Ureter (tissue), 1 donor: Measurements from ENCODE around the gene CHST3. TPM values are rescaled to one million over a fixed set of nuclear protein-coding genes. Genes with fewer than 3 reads are reported as not detected.
"Not testable (repeated sequence)": the region's sequence is repeated elsewhere in the genome, so short reads cannot be mapped to it uniquely, and the experiment has no call there.

Source experiments
- DNase-seq: peaks from one replicate; pipeline ENCODE4 v3.0.0-alpha.2; 2020; ENCODE audit warnings: low spot score
- total RNA-seq: library from RNA; stranded (reverse); gene quantifications from one replicate; pipeline ENCODE4 v1.2.4, GENCODE V29; 2023
- donor health status: DM: yes; HTN: yes; CAD: no.

The CHST3 gene
- total RNA-seq, 1 donor from 2014 or later = 13.2 TPM

- no peak for DNase-seq
These were observed 15.6 kb upstream of the CHST3 start for GRCh38 chr10:71948496-71949067.

GRCh38 chr10:71950683-71951082 is 13.5 kb upstream of the CHST3 start:
- no peak for DNase-seq

GRCh38 chr10:71952745-71953144 is 11.4 kb upstream of the CHST3 start:
- no peak for DNase-seq

- DNase-seq = no peak
These were observed 6.5 kb upstream of the CHST3 start for GRCh38 chr10:71957546-71958275.

GRCh38 chr10:71959526-71959925 is 4.7 kb upstream of the CHST3 start:
- DNase-seq = no peak

GRCh38 chr10:71961831-71962230 is 2.4 kb upstream of the CHST3 start:
- DNase-seq = no peak

- no peak for DNase-seq
These were observed 1.3 kb upstream of the CHST3 start for GRCh38 chr10:71962901-71963300.

DNA sequence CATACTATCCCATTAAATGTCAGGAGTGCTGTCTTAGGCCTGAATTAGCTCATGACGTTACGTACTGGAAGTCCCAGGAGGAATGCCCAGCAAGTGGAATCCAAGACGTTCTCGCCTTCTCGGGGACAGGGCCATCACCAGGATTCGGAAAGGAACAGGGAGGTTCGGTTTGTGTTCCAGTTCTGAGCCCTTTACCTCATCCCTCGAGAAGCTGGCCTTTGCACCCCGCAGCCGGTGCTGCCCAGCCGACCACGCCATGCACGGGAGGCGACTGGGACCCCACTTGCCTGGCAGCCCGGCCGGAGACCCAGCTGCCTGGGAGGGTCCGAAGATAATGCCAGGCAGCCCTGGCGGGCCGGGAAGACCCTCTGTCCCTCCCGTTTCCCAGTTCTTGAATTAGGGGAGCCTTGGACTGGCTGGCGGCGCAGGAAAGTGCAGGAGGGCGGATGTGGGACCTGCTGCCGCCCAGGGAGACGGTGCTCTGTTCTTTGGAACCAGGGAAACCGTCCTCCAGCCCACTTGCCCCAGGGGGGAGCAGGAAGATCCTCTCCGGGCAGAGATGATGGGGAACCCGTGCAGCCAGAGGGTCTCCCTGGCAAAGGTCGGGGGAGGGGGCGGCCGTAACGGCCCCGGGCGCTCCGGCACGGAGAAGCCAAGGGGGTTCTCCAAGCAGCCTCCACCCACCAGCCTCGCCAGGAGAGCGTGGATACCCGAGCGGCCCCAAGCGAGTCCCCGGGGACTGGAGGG is 671 bp upstream of the CHST3 start:
- DNase-seq = peak; percentile 68

DNA sequence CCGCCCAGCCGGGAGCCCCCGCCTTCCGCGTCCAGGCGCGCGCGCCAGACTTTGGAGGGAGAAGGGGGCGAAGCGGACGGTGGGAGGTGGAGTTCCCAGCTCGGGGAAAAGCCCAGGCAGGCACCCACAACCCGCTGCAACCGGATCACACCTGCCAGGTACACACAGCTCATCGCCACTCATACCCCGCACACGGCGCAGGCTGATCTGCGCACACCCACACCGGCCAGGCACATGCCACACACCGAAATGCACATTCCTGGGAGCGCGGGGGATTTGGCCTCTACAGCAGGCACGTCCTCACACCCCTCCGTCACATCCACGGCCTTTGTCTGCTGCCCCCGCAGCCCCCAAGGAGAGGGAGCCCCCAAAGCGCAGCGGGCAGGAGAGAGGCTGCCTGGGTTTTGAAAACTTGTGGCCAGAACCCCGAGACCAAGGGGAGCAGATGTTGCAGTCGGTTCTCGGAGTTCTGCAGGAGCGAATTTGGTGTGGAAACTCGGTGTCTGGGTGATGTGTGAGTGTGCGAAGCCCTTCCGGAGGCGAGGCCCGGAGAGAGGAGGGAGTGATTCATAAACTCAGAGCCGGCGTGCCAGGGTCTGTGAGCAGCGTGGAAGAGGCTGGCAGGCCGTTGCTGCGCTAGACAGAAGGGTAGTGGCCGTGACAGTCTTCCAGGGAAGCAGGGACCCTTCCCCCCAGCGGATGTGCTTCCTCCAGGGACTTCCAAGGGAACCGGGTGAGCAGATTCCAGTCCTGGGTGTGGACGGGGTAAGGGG is 734 bp downstream of the CHST3 start:
- peak; percentile 78 for DNase-seq

DNA sequence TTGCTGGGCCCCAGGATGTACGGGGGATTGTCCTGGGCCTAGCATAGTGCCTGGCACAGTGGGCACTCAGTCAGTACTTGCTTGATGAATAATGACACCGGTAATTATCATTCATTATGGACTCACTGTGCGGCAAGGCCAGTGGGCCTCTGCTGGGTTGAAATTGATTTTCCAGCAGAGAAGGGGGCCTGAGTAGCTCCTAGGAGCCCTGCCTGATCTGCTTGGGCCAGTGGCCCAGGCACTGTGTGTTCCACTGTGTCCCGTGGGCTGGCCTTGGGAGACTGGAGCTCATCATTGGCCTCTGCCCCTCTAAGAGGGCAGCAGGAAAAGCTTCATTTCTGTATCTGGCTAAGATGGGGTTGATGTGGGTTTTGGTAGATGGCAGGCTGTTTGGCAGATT is 1.4 kb downstream of the CHST3 start:
- no peak for DNase-seq

DNA sequence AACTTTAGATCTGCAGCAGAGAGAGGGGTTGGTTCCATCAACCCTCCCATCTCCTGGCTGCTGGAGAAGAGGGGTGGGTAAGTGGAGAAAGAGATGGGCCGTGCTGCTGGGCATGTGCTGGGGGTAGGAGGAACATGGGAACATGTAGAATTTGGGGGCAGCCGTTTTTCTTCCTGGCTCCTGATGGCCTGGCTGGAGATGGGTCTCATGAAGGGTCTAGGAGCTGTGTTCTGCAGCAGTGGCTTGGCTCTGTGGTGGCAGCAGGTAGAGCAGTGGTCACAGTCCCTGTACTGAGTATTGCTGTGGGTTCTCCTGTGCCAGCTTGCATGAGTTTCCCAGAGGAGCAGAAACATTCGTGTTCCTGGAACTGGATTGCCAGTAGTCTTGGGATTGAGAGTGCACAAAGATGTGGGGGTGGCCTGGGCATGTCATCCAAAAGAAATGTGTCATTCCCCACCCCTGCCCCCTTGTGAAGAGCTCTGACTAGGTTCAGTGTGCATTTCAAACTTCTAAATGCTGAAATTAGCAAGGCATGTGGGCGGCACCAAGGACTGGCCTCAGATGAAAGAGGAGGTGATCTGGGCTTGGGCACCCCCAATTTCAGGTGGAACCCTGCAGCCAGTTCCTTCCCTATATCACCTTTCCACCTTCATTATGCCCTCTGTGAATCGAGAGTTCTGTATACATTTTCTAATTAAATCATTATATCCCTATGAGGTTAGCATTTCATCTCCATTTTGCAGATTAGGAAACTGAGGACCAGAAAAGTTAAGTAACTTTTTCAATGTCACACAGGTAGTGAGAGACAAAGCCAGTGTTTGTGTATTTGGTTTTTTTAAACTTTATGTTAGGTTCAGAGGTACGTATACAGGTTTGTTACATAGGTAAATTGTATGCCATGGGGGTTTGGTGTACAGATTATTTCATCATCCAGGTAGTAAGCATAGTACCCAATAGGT is 2.1 kb downstream of the CHST3 start:
- no peak for DNase-seq

- not testable (repeated sequence) for DNase-seq
These were observed 3.8 kb downstream of the CHST3 start for GRCh38 chr10:71967958-71968357.

DNA sequence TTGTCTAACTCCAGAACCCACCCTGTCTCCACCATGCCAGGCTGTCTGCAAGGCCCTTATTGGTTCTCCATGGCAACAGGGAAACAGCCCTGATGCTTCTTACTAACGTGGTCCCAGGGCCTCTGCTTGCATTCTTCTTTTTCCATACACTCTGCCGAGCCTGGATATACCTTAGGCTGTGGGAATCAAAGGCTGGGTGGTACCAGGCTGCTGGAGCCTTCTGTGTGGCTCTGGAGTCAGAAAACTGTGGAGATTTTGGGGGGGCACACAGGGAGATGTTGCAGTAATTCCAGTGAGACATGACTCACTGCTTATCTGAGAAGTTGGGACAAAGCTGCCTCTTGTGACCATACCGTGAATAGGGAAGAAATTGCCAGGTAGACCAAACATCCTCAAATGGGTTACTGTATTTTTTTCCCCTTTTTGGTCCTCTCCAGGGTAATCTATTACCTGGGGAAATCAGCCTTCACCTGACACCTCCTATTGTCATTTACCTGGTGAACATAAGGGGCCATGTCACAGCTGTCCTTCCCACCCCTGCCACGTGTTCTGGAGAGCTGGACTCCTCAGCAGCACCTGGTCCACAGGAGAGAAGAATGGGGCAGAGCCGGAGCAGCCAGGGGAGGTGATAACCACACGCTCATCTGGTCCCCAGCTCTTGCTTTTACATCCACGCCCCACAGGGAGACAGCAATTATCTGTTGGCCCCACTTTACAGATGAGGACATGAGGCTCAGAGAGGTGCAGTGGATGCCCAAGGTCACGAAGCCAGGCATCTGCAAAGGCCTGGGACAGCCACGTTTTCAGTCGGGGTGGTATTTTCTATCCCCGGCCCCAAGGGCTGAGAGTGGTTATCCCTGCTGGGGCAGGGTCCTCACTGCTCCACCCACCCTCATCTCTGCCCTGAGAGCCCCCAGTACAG is 4.6 kb downstream of the CHST3 start:
- no peak for DNase-seq

DNA sequence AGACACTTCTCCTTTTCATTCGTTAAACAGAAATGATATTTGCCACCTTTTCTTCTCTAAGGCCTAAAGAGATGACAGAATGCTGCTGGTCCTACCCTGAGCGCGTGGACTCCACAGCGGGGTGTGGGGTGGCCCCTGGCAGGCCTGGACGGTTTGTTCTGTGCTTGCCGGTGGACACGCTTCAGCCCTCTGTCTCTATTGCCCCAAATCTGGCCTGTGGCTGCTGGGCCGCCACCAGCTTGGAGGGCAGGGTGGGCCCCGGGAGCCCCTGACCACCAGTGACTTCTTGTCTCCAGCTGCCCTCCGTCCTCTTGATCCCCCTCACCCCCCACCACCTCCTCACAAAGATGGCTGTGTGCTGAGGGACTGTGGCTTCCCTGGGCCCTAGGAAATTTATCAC is 5.7 kb downstream of the CHST3 start:
- DNase-seq = no peak

- no peak for DNase-seq
These were observed 6.1 kb downstream of the CHST3 start for GRCh38 chr10:71970331-71970730.

DNA sequence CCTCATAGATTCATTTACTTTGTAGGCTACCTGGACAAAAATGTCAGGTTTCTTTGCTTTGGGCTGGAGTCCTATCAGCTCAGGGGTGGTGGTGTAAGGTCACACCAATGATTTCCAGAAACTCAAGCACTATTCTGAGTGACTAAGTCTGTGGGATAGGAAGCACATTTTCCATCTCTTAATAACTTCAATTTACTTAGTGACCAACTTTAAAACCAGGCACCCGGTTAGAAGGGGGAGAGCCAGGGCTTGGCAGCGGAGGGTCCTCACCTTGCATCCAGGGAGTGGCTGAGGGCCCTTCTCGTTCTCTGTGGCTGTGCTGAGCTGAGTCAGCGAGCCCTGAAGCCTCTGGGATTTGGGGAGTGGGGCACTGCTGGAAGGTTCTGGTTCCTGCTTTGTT is 6.7 kb downstream of the CHST3 start:
- no peak for DNase-seq

GRCh38 chr10:71971311-71971731 is 7.1 kb downstream of the CHST3 start:
- no peak for DNase-seq

GRCh38 chr10:71971769-71972555 is 7.8 kb downstream of the CHST3 start:
- DNase-seq = no peak
